ENCODE data around the gene OCA2. TPM values are rescaled to one million over a fixed set of nuclear protein-coding genes. Genes with fewer than 3 reads are reported as not detected.

OCA2 gene
- total and polyA plus RNA-seq, 2 of the 8 experiments (the other 6 are each of a cell fraction or from before 2014, with no cell fraction given) = 0.20 TPM

DNA sequence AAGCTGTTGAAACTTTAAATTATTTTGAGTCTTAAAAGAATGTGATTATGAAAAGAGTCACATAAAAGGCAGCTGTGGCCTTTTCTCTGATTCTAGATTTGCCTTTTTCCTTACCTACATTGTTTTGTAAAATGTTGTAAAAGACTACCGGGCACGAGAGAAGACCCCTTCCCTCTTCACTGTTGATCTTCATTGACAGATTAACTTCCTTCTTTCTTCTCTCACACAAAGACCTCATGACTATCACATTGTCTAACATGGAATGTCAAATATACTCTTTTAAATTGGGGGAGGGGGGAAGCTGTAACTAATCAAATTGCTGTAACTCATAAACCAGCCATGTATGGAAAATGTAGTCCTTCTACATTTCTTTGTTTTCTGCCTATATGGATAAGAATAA lies 68.3 kb downstream of the OCA2 start:
- H2AFZ ChIP-seq (ENCODE audit: low read length) = no peak overlapping the region
- no peaks in the 10 kb centered on the region for H3K79me1 ChIP-seq (ENCODE audit: low read depth, low read length)
- CTCF ChIA-PET (ENCODE audit: partially characterized antibody) = interaction anchor here (1.7 to 7.3 kb wide), 2 partner anchors 10 to 93 kb away, joined by 4 to 53 read pairs; no protein-coding TSS in a partner anchor
- TF ChIP-seq SIRT6 (IDR thresholded peaks at IDR 0.05; ENCODE audit: low read length) = no peak
- no peak for TF ChIP-seq TEAD4 (IDR thresholded peaks at IDR 0.05; ENCODE audit: low read depth, low read length)
- TF ChIP-seq PHF8 (conservative IDR thresholded peaks at IDR 0.05; ENCODE audit: low read depth, low read length) = no peak
- no peak for TF ChIP-seq TCF12 (IDR thresholded peaks at IDR 0.05; ENCODE audit: low read depth, low read length)
- TF ChIP-seq GTF2F1 (IDR thresholded peaks at IDR 0.05; ENCODE audit: borderline replicate concordance, low read depth, low read length) = no peak
- TF ChIP-seq CREB1 (IDR thresholded peaks at IDR 0.05) = no peak
- no peak for TF ChIP-seq ZNF274 (IDR thresholded peaks at IDR 0.05; ENCODE audit: borderline replicate concordance, extremely low read depth, low read length)
- TF ChIP-seq POLR2AphosphoS5 (IDR thresholded peaks at IDR 0.05; ENCODE audit: low read depth, low read length) = no peak
- no peak for TF ChIP-seq CHD1 (IDR thresholded peaks at IDR 0.05; ENCODE audit: low read depth, low read length)
- TF ChIP-seq TAF1 (IDR thresholded peaks at IDR 0.05; ENCODE audit: low read depth, low read length) = no peak
- TF ChIP-seq SRF (IDR thresholded peaks at IDR 0.05; ENCODE audit: low read depth, low read length) = no peak
- no peak for TF ChIP-seq SP1 (IDR thresholded peaks at IDR 0.05; ENCODE audit: low read depth, low read length)
- TF ChIP-seq RXRA (IDR thresholded peaks at IDR 0.05; ENCODE audit: insufficient read depth, low read depth, low read length) = no peak
- TF ChIP-seq SP4 (IDR thresholded peaks at IDR 0.05; ENCODE audit: low read length) = no peak
- no peak for TF ChIP-seq BRCA1 (IDR thresholded peaks at IDR 0.05; ENCODE audit: low read depth, low read length)
- no peak for TF ChIP-seq CBX8 (IDR thresholded peaks at IDR 0.05; ENCODE audit: borderline replicate concordance, low read depth, low read length)
- no peak for TF ChIP-seq ASH2L (IDR thresholded peaks at IDR 0.05; ENCODE audit: low read length)
- TF ChIP-seq KDM4A (IDR thresholded peaks at IDR 0.05; ENCODE audit: low read depth, low read length, severe bottlenecking) = no peak

More for the DNA sequence above, 68.3 kb downstream of the OCA2 start:
- POLR2A ChIA-PET (ENCODE audit: partially characterized antibody) = no interaction called here
- DNase-seq (ENCODE audit: low read depth in 1 of 2, low spot score in 2 of 2) (no peak), FAIRE-seq (no peak)
- Histone ChIP-seq H4K91ac (replicated peaks; ENCODE audit: insufficient read length, low read length) (no peak overlapping the region), H4K5ac (ENCODE audit: insufficient read length, low read depth, low read length) (no peak overlapping the region), H3K9me3 (ENCODE audit: insufficient read depth in 2 of 2, low read depth in 1 of 2, low read length in 1 of 2) (no peaks in the 10 kb centered on the region), H3K23ac (ENCODE audit: insufficient read length) (no peak overlapping the region), H3K23me2 (ENCODE audit: low read depth, low read length) (no peaks in the 10 kb centered on the region), H2BK20ac (ENCODE audit: low read length) (no peak overlapping the region), H3K4me3 (ENCODE audit: extremely low read depth in 1 of 4, insufficient read depth in 2 of 4, low read depth in 3 of 4, low read length in 4 of 4) (no peak overlapping the region), H2BK15ac (ENCODE audit: low read length) (no peak overlapping the region), H3K36me3 (ENCODE audit: control insufficient read depth in 2 of 4, insufficient read depth in 4 of 4, low read length in 3 of 4) (no peaks in the 10 kb centered on the region), H3K79me2 (ENCODE audit: control insufficient read depth in 1 of 2, insufficient read depth in 2 of 2, low read length in 2 of 2) (no peaks in the 10 kb centered on the region), H2BK12ac (ENCODE audit: low read depth, low read length) (no peak overlapping the region), H3K4ac (replicated peaks; ENCODE audit: insufficient read length, low read depth, low read length) (no peak overlapping the region), H3K18ac (ENCODE audit: extremely low read depth, low read length) (no peak overlapping the region), H3K4me2 (ENCODE audit: insufficient read depth in 1 of 2, low read depth in 2 of 2, low read length in 2 of 2) (no peak overlapping the region), H4K20me1 (replicated peaks in 1 of 2; ENCODE audit: control insufficient read depth in 1 of 2, insufficient read depth in 2 of 2, low read length in 2 of 2) (no peaks in the 10 kb centered on the region), H3K27me3 (replicated peaks in 1 of 4; ENCODE audit: control insufficient read depth in 3 of 4, extremely low read depth in 1 of 4, insufficient read depth in 3 of 4, low read length in 3 of 4) (no peaks in the 10 kb centered on the region), H2AK5ac (ENCODE audit: low read depth, low read length) (no peak overlapping the region), H2BK5ac (ENCODE audit: low read depth, low read length) (no peak overlapping the region), H3K4me1 (replicated peaks in 1 of 4; ENCODE audit: control insufficient read depth in 3 of 4, insufficient read depth in 4 of 4, low read length in 3 of 4) (no peaks in the 10 kb centered on the region), H3K27ac (ENCODE audit: low read depth, low read length) (no peak overlapping the region), H3K9ac (replicated peaks in 1 of 4; ENCODE audit: extremely low read depth in 1 of 4, low read depth in 3 of 4, low read length in 3 of 4) (no peak overlapping the region), H2BK120ac (replicated peaks; ENCODE audit: low read depth, low read length) (no peak overlapping the region), H3K56ac (replicated peaks; ENCODE audit: insufficient read length, low read depth, low read length) (no peak overlapping the region), H3K14ac (ENCODE audit: insufficient read length) (no peak overlapping the region), H4K8ac (ENCODE audit: extremely low read depth, insufficient read depth, low read length) (no peak overlapping the region)
- WGBS, 2 experiments (ENCODE audit: extremely low coverage in 1 of 2, insufficient coverage in 1 of 2, insufficient read length in 1 of 2, insufficient replicate concordance in 2 of 2, low coverage in 1 of 2, low lambda C conversion rate in 2 of 2, missing lambda C conversion rate in 1 of 2) = 80% methylated on average over 2 of the region's 2 CpGs; no CpG with 5 or more reads in 1 of the 2 experiments

Measured in H1 (cell line).